ENCODE measurements around the gene ST6GAL1.

GRCh38 chr3:187044867-187045552 is 114.7 kb downstream of the ST6GAL1 start:
- TF ChIP-seq CTCF (IDR thresholded peaks at IDR 0.05) (no peak), EP300 (IDR thresholded peaks at IDR 0.05) (no peak)

All from stomach (tissue), 4 donors.